ENCODE data around the gene MED22. TPM values are rescaled to one million over a fixed set of nuclear protein-coding genes. Genes with fewer than 3 reads are reported as not detected.

The MED22 gene
- polyA plus RNA-seq, 1 donor from 2014 or later: 26.7 TPM

GRCh38 chr9:133353548-133353947 is 5.6 kb upstream of the MED22 start:
- peak overlapping the region in 1 of 4 donors; percentile 95 for H3K4me3 Mint-ChIP-seq
- peaks cover 3% of the 10 kb centered on the region for H3K36me3 Mint-ChIP-seq
- H3K27ac Mint-ChIP-seq: peak overlapping the region in 1 of 3 donors; percentile 92
- no peaks in the 10 kb centered on the region for H3K27me3 Mint-ChIP-seq
- H3K4me1 Mint-ChIP-seq: peaks cover 11 to 27% (median 23%) of the 10 kb centered on the region in 3 donors
- H3K9me3 Mint-ChIP-seq: no peaks in the 10 kb centered on the region

DNA sequence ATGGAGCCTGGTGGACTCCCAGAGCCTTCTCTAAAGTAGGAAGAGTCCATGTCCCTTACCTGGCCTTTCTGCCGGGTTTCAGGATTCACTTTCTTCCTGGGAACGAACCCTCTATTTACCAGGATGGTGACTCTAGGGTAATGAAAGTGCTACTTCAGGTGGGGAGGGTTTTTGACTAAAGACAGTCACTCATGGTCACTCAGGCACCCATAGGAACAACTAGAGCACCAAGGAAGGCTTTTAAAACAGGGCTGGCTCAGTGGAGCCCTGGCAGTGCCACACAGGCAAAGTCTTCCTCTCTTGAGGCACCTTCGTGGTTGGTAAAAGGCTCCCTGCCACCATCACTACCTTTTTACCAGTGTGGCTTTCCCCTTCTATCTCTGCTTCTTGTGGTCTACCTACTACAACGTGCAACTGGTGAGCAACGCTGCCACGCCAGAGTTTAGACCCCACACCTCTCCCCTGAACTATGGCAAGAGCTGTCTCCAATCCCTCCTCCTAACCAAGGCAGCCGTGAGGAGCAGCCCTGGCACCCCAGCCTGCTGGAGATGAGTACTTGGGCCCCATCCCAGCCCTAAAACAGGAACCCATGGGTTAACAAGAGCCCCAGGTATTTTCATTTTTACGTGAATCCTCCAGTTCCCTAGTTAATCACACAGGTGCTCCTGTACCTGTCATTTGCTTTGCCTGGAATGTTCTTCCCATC is 4.9 kb upstream of the MED22 start:
- H3K9me3 Mint-ChIP-seq: no peaks in the 10 kb centered on the region
- peaks cover 5% of the 10 kb centered on the region for H3K36me3 Mint-ChIP-seq
- peak overlapping the region in 2 of 3 donors; percentile 71 to 92 for H3K27ac Mint-ChIP-seq
- peaks cover 16 to 30% (median 20%) of the 10 kb centered on the region in 3 donors for H3K4me1 Mint-ChIP-seq
- peak overlapping the region in 1 of 4 donors; percentile 95 for H3K4me3 Mint-ChIP-seq
- no peaks in the 10 kb centered on the region for H3K27me3 Mint-ChIP-seq

GRCh38 chr9:133351908-133352634 is 4.1 kb upstream of the MED22 start:
- Mint-ChIP-seq H3K27ac (peak overlapping the region in 1 of 3 donors; percentile 92), H3K27me3 (no peaks in the 10 kb centered on the region), H3K4me3 (peak overlapping the region in 3 of 4 donors; percentile 32 to 95 (median 57)), H3K4me1 (peaks cover 17 to 25% (median 18%) of the 10 kb centered on the region in 3 donors), H3K9me3 (no peaks in the 10 kb centered on the region), H3K36me3 (peaks cover 5% of the 10 kb centered on the region)

DNA sequence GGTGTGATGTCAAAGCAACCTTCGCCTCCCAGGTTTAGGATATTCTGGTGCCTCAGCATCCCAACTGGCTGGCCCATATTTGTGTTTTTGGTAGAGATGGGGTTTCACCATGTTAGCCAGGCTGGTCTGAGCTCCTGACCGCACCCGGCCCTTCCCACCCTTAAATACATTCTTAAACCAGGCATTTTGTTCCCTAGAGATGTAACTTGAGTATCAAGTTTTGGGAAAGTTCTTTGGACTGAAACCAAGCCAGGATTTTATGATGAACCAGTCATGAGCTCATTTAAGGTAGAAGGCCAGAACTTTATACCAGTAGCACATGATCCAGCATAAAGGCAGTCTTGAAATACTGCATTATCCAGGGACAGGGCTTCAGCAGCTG is 3.6 kb upstream of the MED22 start:
- peaks cover 5% of the 10 kb centered on the region for H3K36me3 Mint-ChIP-seq
- H3K27ac Mint-ChIP-seq: peak overlapping the region in 1 of 3 donors; percentile 92
- peak overlapping the region in 1 of 4 donors; percentile 95 for H3K4me3 Mint-ChIP-seq

GRCh38 chr9:133349965-133350616 is 2.2 kb upstream of the MED22 start:
- Mint-ChIP-seq H3K4me3 (peak overlapping the region in 2 of 4 donors; percentile 72 to 95), H3K4me1 (peaks cover 17 to 35% (median 26%) of the 10 kb centered on the region in 3 donors), H3K9me3 (no peaks in the 10 kb centered on the region)

More for the DNA sequence above, 3.6 kb upstream of the MED22 start:
- Mint-ChIP-seq H3K27me3 (no peaks in the 10 kb centered on the region), H3K4me1 (peaks cover 17 to 31% (median 24%) of the 10 kb centered on the region in 3 donors), H3K9me3 (no peaks in the 10 kb centered on the region)

GRCh38 chr9:133348718-133349573 is 1.0 kb upstream of the MED22 start:
- peaks cover 17 to 31% (median 23%) of the 10 kb centered on the region in 3 donors for H3K4me1 Mint-ChIP-seq
- peak overlapping the region; percentile 85 to 98 (median 97) for H3K27ac Mint-ChIP-seq
- no peaks in the 10 kb centered on the region for H3K9me3 Mint-ChIP-seq
- H3K27me3 Mint-ChIP-seq: no peaks in the 10 kb centered on the region
- peak overlapping the region; percentile 95 to 100 (median 98) for H3K4me3 Mint-ChIP-seq
- H3K36me3 Mint-ChIP-seq: peaks cover 5% of the 10 kb centered on the region

More at GRCh38 chr9:133349965-133350616, 2.2 kb upstream of the MED22 start:
- H3K27me3 Mint-ChIP-seq: no peaks in the 10 kb centered on the region
- peak overlapping the region in 1 of 3 donors; percentile 85 for H3K27ac Mint-ChIP-seq
- peaks cover 5% of the 10 kb centered on the region for H3K36me3 Mint-ChIP-seq

GRCh38 chr9:133347515-133347984 is 381 bp downstream of the MED22 start:
- peak overlapping the region; percentile 87 to 99 (median 98) for H3K27ac Mint-ChIP-seq
- peaks cover 5% of the 10 kb centered on the region for H3K36me3 Mint-ChIP-seq
- no peaks in the 10 kb centered on the region for H3K9me3 Mint-ChIP-seq
- peaks cover 17 to 28% (median 25%) of the 10 kb centered on the region in 3 donors for H3K4me1 Mint-ChIP-seq
- no peaks in the 10 kb centered on the region for H3K27me3 Mint-ChIP-seq
- peak overlapping the region; percentile 95 to 100 (median 98) for H3K4me3 Mint-ChIP-seq

DNA sequence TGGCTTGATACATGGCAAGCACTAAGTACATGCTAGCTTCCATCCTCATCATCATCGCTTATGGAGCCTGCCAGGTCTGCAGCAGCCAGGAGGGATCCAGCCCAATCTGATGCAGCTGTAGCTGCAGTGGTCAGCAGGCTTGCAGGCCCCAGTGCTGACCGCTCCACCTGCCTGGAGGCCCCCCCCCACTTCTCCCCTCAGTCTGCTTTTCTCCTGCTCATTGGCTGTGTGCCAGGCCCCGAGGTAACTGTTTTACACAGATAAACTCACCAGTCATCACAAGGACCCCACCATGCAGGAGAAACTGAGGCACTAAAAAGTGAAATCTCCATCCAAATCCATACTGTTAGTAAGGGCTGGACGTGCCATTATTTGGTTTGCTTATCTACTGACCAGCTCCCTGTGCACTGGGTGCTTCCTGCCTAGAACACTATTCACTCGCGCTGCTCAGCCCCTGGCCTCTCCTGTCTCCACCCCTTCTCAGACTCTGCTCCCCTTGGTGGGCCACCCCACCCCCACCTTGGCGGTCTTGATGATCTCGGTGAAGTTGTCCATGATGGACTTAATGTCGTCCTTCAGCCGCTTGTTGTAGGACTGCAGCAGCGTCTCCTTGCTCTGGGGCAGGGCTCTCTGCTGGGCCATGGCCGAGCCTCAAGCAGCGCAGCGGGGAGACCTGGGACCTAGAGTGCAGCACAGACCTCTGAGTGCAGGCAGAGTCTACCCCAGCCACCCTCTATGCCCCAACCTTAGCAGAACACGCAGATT is 1.7 kb downstream of the MED22 start:
- Mint-ChIP-seq H3K36me3 (peaks cover 6% of the 10 kb centered on the region), H3K27me3 (no peaks in the 10 kb centered on the region)

DNA sequence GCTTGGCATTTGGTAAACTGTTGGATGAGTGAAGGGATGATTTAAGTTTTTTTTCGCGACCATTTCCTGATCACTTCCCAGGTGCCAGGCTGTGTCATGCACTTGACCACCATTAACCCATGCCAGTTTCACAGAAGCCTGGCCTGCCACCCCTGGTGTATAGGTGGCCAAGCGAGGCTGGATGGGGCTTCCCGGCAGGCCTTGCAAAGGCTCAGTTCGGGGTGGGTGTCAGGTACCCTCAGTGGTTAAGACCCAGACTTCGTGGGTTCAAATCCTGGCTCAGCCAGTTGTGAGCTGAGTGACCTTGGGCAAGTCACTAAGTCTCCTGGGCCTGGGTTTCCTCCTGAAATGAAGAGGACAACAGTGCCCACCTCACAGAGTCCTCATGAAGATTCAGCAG is 2.3 kb downstream of the MED22 start:
- Mint-ChIP-seq H3K27ac (no peak overlapping the region), H3K36me3 (peaks cover 9% of the 10 kb centered on the region), H3K9me3 (no peaks in the 10 kb centered on the region), H3K4me1 (peaks cover 19 to 42% (median 35%) of the 10 kb centered on the region in 3 donors), H3K4me3 (peak overlapping the region in 1 of 4 donors; percentile 88), H3K27me3 (no peaks in the 10 kb centered on the region)

More for the DNA sequence above, 1.7 kb downstream of the MED22 start:
- Mint-ChIP-seq H3K27ac (peak overlapping the region; percentile 87 to 99 (median 93)), H3K4me3 (peak overlapping the region; percentile 87 to 96 (median 91)), H3K9me3 (no peaks in the 10 kb centered on the region), H3K4me1 (peaks cover 14 to 36% (median 30%) of the 10 kb centered on the region in 3 donors)

DNA sequence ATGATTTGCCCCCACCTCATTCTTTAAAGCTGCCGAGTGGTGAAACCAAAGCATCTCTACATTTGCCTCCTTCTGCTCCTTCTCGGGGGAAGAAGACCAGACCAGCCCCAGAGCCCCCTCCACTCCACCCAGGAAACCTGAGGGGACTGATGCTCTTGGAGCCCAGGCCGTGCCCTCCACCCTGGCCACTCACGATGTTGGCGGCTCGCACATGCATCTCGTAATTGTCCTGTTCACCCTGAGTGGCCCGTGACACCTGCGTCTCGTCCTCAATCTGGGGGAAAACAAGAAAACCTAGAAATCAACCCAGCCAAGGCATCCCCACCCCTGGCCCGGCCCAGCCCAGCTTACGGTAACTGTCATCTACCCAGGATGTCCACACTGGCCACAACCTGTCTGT is 3.0 kb downstream of the MED22 start:
- peaks cover 25 to 48% (median 41%) of the 10 kb centered on the region in 3 donors for H3K4me1 Mint-ChIP-seq
- no peaks in the 10 kb centered on the region for H3K27me3 Mint-ChIP-seq
- no peak overlapping the region for H3K27ac Mint-ChIP-seq
- peaks cover 15% of the 10 kb centered on the region for H3K36me3 Mint-ChIP-seq
- H3K4me3 Mint-ChIP-seq: peak overlapping the region in 2 of 4 donors; percentile 43 to 58
- H3K9me3 Mint-ChIP-seq: no peaks in the 10 kb centered on the region

- H3K4me1 Mint-ChIP-seq: peaks cover 28 to 51% (median 43%) of the 10 kb centered on the region in 3 donors
- no peaks in the 10 kb centered on the region for H3K9me3 Mint-ChIP-seq
- H3K27me3 Mint-ChIP-seq: no peaks in the 10 kb centered on the region
- peak overlapping the region in 2 of 4 donors; percentile 58 to 81 for H3K4me3 Mint-ChIP-seq
- H3K27ac Mint-ChIP-seq: no peak overlapping the region
- peaks cover 13% of the 10 kb centered on the region for H3K36me3 Mint-ChIP-seq
These were observed 3.9 kb downstream of the MED22 start for GRCh38 chr9:133344071-133344470.

GRCh38 chr9:133342570-133342969 is 5.4 kb downstream of the MED22 start:
- peaks cover 13% of the 10 kb centered on the region for H3K36me3 Mint-ChIP-seq
- H3K4me3 Mint-ChIP-seq: peak overlapping the region in 2 of 4 donors; percentile 27 to 58
- H3K9me3 Mint-ChIP-seq: no peaks in the 10 kb centered on the region
- peaks cover 17 to 45% (median 41%) of the 10 kb centered on the region in 3 donors for H3K4me1 Mint-ChIP-seq
- no peak overlapping the region for H3K27ac Mint-ChIP-seq
- H3K27me3 Mint-ChIP-seq: no peaks in the 10 kb centered on the region

DNA sequence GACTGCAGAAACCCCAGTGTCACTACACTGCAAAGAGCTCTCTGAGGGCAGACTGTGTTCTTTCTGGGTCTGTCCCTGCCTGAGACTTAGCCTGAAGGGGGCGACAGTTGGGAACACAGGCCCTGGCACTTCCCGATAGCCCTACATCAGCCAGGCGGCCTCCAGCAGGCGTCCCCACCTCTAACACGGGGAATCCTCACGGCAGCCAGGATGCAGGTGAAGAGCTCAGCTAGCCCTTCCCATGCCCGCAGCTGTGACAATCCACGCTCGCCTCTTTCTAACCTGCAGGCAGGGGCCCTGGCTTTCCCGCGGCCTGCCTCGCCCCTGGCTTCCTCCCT is 5.9 kb downstream of the MED22 start:
- Mint-ChIP-seq H3K27ac (peak overlapping the region in 2 of 3 donors; percentile 25 to 93), H3K36me3 (peaks cover 13% of the 10 kb centered on the region), H3K9me3 (no peaks in the 10 kb centered on the region), H3K4me1 (peaks cover 17 to 43% (median 40%) of the 10 kb centered on the region in 3 donors), H3K4me3 (peak overlapping the region in 3 of 4 donors; percentile 58 to 83 (median 59)), H3K27me3 (no peaks in the 10 kb centered on the region)
